ENCODE measurements around the gene AIMP1. TPM values are rescaled to one million over a fixed set of nuclear protein-coding genes. Genes with fewer than 3 reads are reported as not detected.
"Not testable (repeated sequence)": the region's sequence is repeated elsewhere in the genome, so short reads cannot be mapped to it uniquely, and the experiment has no call there.

AIMP1 gene
- total RNA-seq, 4 donors from 2014 or later: 13.6 to 32.8 (median 27.6) TPM

GRCh38 chr4:106373026-106373425, 56.7 kb downstream of the AIMP1 start:
- DNase-seq: no peak
- H3K27ac ChIP-seq: no peak overlapping the region
- H3K4me3 ChIP-seq: no peak overlapping the region
- no peaks in the 10 kb centered on the region for H3K36me3 ChIP-seq
- no peaks in the 10 kb centered on the region for H3K9me3 ChIP-seq
- peaks cover 0 to 15% (median 0%) of the 10 kb centered on the region in 4 donors for H3K27me3 ChIP-seq
- H3K4me1 ChIP-seq: no peaks in the 10 kb centered on the region
- WGBS, 2 donors: 76 to 78% methylated on average over 3 of the region's 3 CpGs
- no peak for TF ChIP-seq POLR2A (IDR thresholded peaks at IDR 0.05)
- no peak for TF ChIP-seq CTCF (IDR thresholded peaks at IDR 0.05)
- intact Hi-C loops (cut with DNase I): no loop called here

GRCh38 chr4:106380179-106380578, 63.8 kb downstream of the AIMP1 start:
- intact Hi-C loops (cut with DNase I): no loop called here
- DNase-seq: no peak
- no peaks in the 10 kb centered on the region for H3K27me3 ChIP-seq
- H3K4me3 ChIP-seq: no peak overlapping the region
- no peaks in the 10 kb centered on the region for H3K36me3 ChIP-seq
- TF ChIP-seq CTCF (IDR thresholded peaks at IDR 0.05) (no peak), POLR2A (IDR thresholded peaks at IDR 0.05) (no peak)
- no peaks in the 10 kb centered on the region for H3K9me3 ChIP-seq
- H3K4me1 ChIP-seq: no peaks in the 10 kb centered on the region
- H3K27ac ChIP-seq: no peak overlapping the region

- no peak overlapping the region for H3K4me3 ChIP-seq
- no peak overlapping the region for H3K27ac ChIP-seq
- H3K9me3 ChIP-seq: no peaks in the 10 kb centered on the region
- no peak for TF ChIP-seq CTCF (IDR thresholded peaks at IDR 0.05)
- no peak for TF ChIP-seq POLR2A (IDR thresholded peaks at IDR 0.05)
- no peaks in the 10 kb centered on the region for H3K4me1 ChIP-seq
- WGBS, 2 donors: 81 to 89% methylated on average over 1 to 2 of the region's 3 CpGs
- no peaks in the 10 kb centered on the region for H3K27me3 ChIP-seq
- intact Hi-C loops (cut with DNase I): no loop called here
- no peak for DNase-seq
- H3K36me3 ChIP-seq: no peaks in the 10 kb centered on the region
Observed at GRCh38 chr4:106384878-106385277, 68.5 kb downstream of the AIMP1 start.

- Histone ChIP-seq H3K9me3 (no peaks in the 10 kb centered on the region), H3K27ac (no peak overlapping the region), H3K36me3 (no peaks in the 10 kb centered on the region), H3K4me3 (no peak overlapping the region), H3K4me1 (no peaks in the 10 kb centered on the region), H3K27me3 (no peaks in the 10 kb centered on the region)
- TF ChIP-seq POLR2A (IDR thresholded peaks at IDR 0.05) (no peak), CTCF (IDR thresholded peaks at IDR 0.05) (no peak)
- no peak for DNase-seq
- intact Hi-C loops (cut with DNase I): no loop called here
- WGBS, 2 donors: 30 to 100% methylated on average over 1 to 2 of the region's 6 CpGs
Observed at GRCh38 chr4:106385853-106386393, 69.6 kb downstream of the AIMP1 start.

- TF ChIP-seq CTCF (IDR thresholded peaks at IDR 0.05) (no peak), POLR2A (IDR thresholded peaks at IDR 0.05) (no peak)
- 66 to 76% methylated on average over 2 of the region's 2 CpGs for WGBS, 2 donors
- no peak for DNase-seq
Observed at GRCh38 chr4:106395582-106395981, 79.2 kb downstream of the AIMP1 start.

GRCh38 chr4:106398898-106399297, 82.5 kb downstream of the AIMP1 start:
- DNase-seq, H3K27ac ChIP-seq: not testable (repeated sequence)
- WGBS, 2 donors: 48 to 52% methylated on average over 2 of the region's 4 CpGs

More at GRCh38 chr4:106395582-106395981, 79.2 kb downstream of the AIMP1 start:
- Histone ChIP-seq H3K4me1 (no peaks in the 10 kb centered on the region), H3K4me3 (no peak overlapping the region), H3K27me3 (no peaks in the 10 kb centered on the region), H3K36me3 (no peaks in the 10 kb centered on the region), H3K27ac (no peak overlapping the region), H3K9me3 (peaks cover 0 to 18% (median 11%) of the 10 kb centered on the region in 3 donors)
- intact Hi-C loops (cut with DNase I): no loop called here

More at GRCh38 chr4:106398898-106399297, 82.5 kb downstream of the AIMP1 start:
- H3K4me3 ChIP-seq; intact Hi-C loops (cut with DNase I); H3K36me3 ChIP-seq; H3K4me1 ChIP-seq; H3K27me3 ChIP-seq: not testable (repeated sequence)
- peaks cover 0 to 18% (median 11%) of the 10 kb centered on the region in 3 donors for H3K9me3 ChIP-seq
